ENCODE data around the gene ERC2.

The ERC2 gene

GRCh38 chr3:55480911-55481743, 987.1 kb downstream of the ERC2 start:
- no peak for FAIRE-seq

GRCh38 chr3:55477306-55478303, 990.7 kb downstream of the ERC2 start:
- FAIRE-seq, result no peak

DNA sequence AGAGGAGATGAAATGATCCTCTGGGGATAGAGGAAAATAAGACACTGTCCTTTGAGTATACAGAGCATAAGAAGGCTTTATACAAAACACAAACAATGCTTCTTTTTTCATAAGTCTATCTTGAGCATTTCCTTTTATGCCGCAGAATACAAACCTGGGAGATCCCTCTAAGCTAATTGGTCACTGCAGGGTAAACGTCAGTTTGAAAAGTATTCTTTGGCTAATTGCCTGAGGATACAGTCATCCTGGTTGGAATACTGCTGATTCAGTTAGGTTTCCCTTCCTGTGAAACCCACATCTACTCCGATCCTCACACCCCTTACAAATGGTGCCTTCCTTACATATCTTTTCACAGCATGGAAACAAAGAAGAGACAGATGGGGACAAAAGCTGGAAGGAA, 991.8 kb downstream of the ERC2 start:
- no peak for FAIRE-seq

- FAIRE-seq, result no peak
These were observed 994.0 kb downstream of the ERC2 start for GRCh38 chr3:55474213-55474632.

- FAIRE-seq, result no peak
These were observed 994.5 kb downstream of the ERC2 start for GRCh38 chr3:55473788-55474187.

DNA sequence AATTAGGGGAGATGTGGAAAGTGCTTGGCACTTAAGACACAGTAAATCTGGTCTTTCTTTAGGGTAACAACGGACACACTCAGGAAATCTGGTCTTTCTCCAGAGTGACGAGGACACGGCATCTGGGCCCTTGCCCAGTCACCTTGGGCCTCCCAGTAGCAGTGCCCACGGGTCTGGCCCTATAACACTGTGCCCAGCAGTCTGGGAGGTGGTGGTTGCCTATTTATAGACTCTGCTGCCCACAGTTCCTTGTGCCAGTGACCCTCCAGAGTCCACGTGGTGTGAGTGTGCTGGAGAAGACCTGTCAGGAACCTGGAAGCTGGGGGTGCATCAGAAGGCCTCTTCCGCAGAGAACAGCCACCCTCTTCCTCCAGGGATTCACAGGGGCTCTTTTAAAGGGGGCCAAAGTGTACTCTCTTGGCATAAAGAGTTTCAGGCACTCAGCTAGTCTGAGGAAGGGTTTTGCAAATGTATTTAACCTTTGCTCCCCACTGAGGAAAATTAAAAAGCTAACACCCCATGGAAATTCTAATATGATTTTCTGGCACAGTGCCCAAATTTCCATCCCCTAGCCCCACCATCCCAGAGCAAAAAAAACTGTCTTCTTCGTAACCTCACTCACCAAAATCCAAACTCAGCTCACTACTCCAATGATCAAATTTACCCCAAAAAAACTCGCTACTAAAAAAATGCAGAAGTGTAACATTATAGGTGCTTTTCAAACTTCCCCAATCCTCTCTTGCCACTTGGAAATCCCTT, 996.6 kb downstream of the ERC2 start:
- no peak for FAIRE-seq

GRCh38 chr3:55471084-55471483, 997.2 kb downstream of the ERC2 start:
- no peak for FAIRE-seq

DNA sequence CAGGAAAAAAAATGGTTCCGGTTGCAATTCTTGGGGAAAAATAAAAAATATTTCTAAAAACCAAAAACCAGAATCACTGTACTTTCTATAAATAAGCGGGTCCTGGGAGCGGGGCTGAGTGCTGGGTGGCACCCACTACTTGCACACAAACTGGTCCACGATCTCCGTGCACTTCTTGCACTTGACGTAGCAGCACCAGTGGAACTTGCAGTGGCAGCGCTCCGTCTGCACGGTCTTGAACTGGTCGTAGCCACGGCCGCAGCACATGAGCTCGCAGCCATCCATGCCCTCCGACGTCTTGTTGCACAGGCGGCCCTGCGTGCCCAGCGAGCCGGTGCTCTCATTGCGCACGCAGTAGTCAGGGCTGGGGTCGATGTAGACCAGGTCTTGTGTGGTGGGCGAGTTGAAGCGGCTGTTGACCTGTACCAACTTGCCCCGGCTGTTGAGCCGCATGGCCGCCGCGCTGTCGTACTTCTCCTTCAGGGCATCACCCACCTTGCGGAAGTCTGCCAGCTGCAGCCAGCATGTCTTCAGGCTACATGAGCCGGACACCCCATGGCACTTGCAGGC, 998.2 kb downstream of the ERC2 start:
- no peak for FAIRE-seq

- no peak for FAIRE-seq
These were observed 1000.0 kb downstream of the ERC2 start for GRCh38 chr3:55468251-55468650.

DNA sequence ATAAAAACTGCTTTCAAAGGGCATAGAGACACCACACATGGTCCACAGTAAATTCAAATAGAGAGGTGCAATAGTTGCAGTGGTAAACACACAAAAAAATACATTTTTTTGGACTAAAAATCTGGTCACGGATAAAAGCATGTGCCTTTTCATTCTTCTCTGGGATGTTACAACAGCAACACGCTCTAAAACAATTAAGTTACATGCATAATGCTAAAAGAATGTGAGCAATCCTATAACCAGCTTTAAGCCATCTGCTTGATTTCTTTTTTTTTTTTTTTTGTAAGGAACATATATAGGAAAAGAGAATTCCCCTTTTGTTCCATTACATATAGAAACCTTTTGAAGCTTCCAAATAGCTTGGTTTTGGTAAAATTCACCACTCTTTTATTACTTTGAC, 1001.2 kb downstream of the ERC2 start:
- no peak for FAIRE-seq

DNA sequence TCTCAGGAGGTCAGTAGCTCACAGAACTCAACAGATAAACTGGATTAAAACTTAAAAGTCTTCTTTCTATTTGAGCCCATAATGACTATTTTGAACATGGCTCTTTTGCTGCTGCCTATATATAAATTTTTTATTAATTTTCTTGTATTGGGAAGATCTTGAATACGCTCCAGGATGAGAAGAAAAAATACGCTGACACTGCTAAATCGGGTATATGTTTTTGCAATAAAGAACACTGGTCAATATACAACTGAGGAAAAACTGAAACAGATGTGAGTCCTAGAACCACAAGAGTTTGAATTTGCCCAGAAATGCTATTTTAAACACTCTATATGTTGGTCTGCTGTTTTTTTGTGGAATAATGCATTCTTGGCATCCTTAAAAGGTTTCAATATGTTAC, 1001.7 kb downstream of the ERC2 start:
- FAIRE-seq, result no peak

DNA sequence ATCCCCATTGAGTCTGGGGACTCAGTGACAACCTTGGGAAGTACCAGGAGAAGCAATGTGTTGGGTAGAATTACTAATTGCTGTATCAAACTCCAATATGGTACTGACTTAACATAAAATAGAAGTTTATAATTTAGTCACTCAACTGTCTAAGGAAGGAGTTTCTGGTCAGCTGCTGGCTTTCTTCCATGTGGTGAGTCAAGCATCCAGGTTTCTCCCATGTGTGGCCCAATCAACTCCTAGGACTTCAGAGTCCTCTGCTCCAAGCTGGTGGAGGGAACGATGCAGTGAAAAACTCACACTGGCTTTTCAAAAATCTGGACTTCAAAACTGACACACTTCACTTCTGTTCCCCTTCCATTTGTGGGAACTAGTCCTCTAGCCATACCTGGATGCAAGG, 1006.4 kb downstream of the ERC2 start:
- no peak for FAIRE-seq

DNA sequence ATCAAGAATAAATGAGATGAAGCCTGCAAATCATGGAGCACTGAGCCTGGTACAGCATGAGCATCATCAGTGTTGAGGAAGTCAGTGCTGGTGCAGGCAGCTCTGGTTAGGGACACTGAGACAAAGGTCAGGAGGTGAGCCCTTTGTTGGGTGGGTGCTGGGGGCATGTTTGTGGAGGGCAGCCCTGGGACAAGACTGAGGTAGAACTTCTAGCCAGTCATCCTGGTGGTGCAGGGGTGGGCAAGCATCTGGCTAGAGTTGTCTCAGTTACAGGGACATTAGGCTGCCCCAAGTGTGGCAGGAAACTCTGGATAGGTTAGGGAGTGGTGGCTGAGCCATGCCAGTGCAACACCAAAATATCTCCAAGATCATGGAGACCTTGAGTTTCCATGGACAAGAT, 1008.4 kb downstream of the ERC2 start:
- FAIRE-seq, result no peak
